ENCODE measurements around the gene FGF6.
"Not testable (repeated sequence)": the region's sequence is repeated elsewhere in the genome, so short reads cannot be mapped to it uniquely, and the experiment has no call there.

FGF6 gene, protein sequence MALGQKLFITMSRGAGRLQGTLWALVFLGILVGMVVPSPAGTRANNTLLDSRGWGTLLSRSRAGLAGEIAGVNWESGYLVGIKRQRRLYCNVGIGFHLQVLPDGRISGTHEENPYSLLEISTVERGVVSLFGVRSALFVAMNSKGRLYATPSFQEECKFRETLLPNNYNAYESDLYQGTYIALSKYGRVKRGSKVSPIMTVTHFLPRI

DNA sequence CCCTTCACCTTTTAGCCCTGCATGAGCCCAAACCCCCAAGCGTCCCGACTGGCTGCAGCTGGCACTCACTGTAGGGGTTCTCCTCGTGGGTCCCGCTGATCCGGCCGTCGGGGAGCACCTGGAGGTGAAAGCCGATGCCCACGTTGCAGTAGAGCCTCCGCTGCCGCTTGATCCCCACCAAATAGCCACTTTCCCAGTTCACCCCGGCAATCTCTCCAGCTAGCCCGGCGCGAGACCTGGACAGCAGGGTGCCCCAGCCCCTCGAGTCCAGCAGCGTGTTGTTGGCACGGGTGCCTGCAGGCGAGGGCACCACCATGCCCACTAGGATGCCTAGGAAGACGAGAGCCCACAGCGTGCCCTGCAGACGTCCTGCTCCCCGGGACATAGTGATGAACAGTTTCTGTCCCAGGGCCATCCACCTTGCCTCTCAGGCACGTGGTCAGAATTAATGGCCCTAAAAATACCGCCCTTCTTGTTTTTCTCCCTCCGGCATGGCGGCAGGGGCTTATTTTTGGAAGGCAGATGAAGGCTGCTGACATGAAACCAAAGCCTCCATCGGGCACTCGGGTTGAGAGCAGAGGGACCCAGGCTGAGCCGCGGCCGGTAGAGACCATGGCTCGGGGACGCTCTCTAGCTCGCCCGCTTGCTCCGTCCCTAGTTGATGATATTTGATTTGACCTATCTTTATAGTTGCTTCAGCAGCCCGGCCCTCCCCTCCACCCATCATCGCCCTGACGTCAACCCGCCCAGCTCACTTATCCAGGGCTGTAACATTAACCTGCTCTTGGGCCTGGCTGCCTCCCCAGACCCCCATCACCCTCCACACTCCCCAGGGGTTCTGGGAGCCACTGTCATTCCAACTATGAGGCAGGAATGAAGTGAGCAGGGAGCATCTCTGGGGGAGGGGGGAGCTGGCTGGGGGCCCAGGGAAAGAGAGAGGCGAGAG lies at the start of gene FGF6:
Gene FGF6 (minus strand): TSS at position 660 of the 946 bp plus-strand sequence. CDS start 245 bp downstream, at position 415.
- DNase-seq (ENCODE audit: low read depth): no peak
- no peak within 1 kb of the TSS for H3K4me3 ChIP-seq (ENCODE audit: low read depth, low read length)

DNA sequence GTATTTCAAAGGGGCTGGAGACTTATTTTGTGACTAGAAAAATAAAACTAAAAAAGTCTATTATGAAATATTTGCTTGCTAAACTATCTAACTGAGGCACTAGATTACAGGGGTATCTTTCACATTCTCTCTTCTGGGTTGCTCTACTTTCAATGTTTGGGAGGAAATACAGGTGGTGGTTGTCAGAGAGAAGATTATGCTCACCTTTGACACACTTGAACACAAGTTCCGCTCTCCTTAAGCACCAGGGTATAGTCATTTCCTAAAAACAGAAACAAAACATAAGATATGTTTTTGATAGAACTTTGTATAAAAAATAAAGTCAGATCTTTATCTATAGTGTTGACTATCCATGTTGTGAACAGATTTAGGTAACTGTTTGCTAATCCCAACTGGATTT lies 45.4 kb upstream of the FGF6 start:
- no peak for DNase-seq (ENCODE audit: low read depth)
- no peak overlapping the region for H3K4me3 ChIP-seq (ENCODE audit: low read depth, low read length)

DNA sequence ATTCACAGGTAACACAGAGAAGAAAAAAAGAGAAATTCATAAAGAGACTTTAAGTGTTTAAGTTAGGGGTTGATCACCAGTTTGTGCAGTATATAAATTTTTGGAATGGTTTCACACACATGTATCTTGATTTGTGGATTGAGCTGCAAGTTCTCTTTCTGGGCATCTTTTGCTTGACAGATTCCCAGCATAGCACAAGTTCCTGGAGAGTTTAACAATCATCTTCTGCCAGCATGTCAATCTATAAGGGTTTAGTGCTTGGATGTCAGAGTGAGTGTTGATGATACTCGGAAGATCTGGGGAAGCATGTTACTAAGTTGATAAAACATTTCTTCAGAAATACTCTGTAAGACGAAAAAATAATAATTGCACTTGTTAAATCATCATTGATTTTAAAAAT lies 43.9 kb upstream of the FGF6 start:
- H3K4me3 ChIP-seq (ENCODE audit: low read depth, low read length): no peak overlapping the region
- no peak for DNase-seq (ENCODE audit: low read depth)

DNA sequence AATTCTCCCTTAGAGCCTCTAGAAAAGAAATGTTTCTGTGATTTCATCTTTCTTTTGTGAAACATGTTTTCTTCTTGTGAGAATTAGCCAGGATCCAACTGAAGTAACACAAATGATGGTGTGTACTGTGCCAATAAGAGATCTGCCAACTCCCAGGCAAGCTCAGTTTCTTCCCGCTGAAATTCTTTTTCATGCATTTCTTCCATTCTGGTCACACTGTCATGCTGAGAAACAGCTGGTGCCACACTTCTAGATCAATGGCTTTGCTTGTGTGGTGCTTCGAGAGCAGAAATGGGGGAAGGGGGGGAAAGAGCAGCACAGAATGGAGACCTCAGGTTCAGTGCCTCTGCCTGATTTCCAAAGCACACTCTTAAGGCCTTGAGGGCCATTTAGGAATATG lies 41.4 kb upstream of the FGF6 start:
- no peak overlapping the region for H3K4me3 ChIP-seq (ENCODE audit: low read depth, low read length)
- no peak for DNase-seq (ENCODE audit: low read depth)

DNA sequence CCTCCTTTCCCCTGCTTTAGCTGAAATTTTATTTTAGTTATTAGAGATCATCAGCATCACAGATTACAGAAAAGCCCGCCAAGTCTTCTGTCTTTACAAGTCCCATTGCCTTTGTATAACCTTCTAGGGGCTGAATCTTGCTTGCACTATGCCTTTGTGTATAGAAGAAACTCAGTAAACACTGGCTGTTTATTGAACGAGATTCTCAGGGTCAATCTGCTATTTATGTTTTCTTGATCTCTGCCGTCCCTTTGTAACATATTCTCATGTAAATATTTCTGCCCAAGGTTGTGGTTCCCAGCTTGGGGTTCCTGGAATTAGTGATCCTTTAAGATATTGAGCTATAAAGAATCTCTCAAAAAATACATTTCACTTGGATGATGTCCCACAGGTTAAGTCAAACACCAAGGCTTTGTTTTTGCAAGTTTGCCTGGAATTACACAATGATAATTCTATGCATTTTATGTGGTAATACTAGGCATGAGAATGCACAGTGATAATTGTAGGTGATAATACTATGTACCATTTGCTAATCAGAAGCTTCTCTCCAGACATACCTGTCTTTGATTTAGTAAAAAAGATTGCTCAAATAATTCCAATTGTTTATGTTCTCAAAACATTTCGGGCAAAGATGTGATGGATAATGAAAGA lies 40.6 kb upstream of the FGF6 start:
- DNase-seq (ENCODE audit: low read depth): no peak

DNA sequence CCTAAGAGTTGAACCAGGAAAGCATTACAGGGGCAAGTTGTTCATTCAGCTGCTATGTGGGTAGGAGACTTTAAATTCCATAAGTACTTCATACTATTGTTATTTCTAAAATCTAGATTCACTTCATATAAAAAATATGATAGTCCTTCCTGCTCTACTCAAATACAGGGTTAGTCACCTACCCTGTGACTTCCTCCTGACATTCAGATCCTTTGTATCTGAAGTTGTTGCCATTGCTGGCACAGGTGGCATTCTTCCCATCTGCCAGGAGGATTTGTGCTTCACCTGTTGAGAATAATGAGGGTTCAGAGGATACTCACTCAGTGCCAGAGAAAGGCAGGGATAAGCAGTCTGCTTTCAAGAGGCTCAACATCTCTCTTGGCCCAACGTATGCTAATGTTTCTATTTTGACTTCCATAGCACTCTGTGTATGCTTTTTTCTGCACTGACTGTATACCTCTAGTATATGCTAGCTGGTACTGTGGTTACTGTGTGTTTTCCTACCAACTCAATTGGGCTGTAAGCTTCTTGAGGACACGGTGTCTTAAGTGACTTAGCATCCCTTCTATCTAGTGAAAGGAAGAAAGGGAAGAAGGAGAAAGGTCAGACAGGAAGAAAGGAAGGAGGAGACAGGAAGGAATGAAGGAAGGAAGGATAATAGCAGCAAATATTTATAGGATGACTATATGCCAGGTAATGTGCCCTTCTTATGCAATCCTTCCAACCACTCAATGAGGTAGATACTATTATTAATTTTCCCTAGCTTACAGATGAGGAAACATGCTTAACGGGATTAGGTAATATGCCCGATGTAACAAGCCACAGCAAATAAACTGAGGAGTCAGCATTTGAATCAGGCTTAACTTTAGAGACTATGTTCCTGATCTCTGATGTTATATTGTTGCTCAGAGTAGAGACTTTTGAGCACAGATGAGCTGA lies 38.5 kb upstream of the FGF6 start:
- no peak for DNase-seq (ENCODE audit: low read depth)
- H3K4me3 ChIP-seq (ENCODE audit: low read depth, low read length): no peak overlapping the region

More for the DNA sequence above, 40.6 kb upstream of the FGF6 start:
- no peak overlapping the region for H3K4me3 ChIP-seq (ENCODE audit: low read depth, low read length)

DNA sequence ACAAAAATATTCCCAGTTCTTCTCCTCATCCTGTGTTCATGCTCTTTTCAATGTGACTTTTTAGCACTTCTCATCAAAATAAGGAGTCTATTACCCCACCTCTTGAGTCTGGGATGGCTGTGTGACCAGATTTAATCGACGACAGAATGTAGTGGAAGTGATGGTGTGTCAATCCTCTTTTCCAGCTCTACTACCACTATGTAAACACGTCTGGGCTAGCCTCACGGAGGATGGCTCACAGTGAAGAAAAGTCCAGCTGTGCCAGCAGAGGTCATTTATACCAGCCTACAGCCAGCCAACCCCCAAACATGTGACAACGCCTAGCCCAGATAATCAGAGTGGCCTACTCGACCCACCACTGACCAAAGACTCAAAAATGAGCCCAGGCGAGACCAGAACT lies 37.3 kb upstream of the FGF6 start:
- no peak overlapping the region for H3K4me3 ChIP-seq (ENCODE audit: low read depth, low read length)
- DNase-seq (ENCODE audit: low read depth): no peak

DNA sequence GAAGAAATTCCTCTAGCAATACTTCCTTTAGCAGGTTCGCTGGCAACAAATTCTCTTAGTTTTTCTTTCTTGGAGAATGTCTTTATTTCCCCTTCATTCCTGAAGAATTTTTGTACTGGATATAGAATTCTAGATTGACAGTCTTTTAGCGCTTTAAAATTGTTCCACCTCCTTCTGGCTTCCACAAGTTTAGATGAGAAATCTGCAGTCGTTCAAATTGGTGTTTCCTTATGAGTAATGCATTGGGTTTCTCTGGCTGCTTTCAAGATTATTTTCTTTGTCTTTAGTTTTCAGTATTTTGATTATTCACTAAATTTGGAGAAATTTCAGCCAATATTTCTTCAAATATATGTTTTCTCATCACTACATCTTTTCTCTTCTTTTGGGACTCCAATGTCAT lies 33.3 kb upstream of the FGF6 start:
- no peak for DNase-seq (ENCODE audit: low read depth)
- H3K4me3 ChIP-seq (ENCODE audit: low read depth, low read length): no peak overlapping the region

DNA sequence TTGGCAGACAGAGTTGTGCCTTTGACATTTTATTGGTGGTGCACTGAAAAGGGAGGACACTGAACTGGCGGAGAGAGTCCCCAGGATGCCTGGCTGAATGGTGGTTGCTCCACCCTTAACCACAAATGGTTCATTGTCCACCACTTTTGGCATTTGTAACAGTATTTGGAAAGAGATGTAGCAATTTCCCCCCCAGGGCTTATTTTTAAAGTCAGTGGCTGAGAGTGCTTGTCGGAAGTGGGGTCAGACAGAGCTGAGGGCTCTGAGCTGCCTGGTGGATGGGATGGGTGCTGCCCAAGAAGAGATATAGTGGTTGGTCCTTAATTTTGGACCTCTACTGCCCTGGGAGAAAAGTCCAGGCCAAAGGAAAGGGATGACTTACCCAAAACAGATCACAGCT lies 31.5 kb upstream of the FGF6 start:
- no peak overlapping the region for H3K4me3 ChIP-seq (ENCODE audit: low read depth, low read length)
- no peak for DNase-seq (ENCODE audit: low read depth)

DNA sequence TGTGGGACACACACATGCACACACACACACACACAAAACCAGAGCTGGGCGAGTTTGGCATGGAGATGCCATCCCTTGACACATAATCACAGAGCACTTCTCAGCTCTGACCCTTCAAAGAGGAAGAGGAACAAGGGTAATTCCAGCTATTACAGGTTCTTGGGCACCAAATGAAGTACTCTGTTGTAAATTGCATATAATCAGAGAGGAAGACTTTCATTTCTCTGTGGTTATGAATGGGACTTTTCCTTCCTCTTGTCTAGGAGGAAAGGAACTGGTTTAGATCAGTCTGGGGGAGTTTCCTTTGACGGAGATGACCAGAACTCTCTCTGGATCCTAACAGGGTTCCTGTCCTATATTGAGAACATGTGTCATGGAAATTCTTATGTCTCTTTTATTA lies 26.4 kb upstream of the FGF6 start:
- H3K4me3 ChIP-seq (ENCODE audit: low read depth, low read length): no peak overlapping the region
- DNase-seq (ENCODE audit: low read depth): no peak

DNA sequence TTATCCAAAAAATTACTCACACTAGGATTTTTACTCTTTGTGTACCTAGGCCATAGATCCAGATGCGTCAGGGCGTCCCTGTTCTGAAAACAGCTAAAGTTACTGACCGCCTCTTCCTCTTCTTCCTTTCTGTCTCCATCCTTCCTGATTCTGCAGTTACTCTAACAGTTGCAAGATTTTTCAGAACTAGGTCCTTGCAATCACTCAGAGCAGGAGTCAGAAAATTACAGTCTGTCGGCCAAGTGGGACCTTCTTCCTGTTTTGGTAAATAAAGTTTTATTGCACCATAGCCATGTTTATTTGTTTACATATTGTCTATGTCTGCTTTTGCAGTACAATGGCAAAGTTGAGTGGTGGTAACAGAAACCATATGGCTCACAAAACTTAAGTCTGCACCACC lies 25.6 kb upstream of the FGF6 start:
- DNase-seq (ENCODE audit: low read depth): no peak
- no peak overlapping the region for H3K4me3 ChIP-seq (ENCODE audit: low read depth, low read length)

DNA sequence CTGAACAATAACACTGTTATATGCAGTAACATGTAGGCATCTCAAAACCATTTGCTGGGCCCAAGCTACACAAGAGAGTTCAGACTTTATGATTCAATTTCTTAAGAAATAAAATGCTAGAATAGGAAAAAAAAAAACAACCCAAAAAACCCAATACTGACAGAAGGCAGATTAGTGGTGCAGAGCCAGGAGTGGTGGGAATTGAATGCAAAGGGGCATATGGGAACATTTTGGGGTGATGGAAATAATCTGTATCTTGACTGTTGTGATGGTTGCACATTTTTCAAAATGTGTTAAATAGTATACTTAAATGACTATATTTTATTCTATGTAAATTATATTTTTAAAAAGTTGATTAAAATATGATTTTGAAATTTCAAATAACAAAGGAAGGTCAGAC lies 23.4 kb upstream of the FGF6 start:
- H3K4me3 ChIP-seq (ENCODE audit: low read depth, low read length): no peak overlapping the region
- DNase-seq (ENCODE audit: low read depth): no peak

DNA sequence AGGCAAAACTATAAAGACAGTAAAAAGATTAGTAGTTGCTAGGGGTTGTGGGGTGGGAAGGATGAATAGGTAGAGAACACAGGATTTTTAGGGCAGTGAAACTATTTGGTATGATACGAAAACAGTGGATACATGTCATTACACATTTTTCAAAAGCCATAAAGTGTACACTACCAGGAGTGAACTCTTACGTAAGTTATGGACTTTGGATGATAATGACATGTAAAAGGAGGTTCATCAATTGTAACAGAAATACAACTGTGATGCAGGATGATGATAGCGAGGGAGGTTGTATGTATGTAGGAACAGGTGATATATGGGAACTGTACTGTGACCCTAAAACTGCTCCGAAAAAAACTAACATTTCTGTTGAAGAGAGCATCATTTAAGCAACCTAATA lies 15.1 kb upstream of the FGF6 start:
- no peak overlapping the region for H3K4me3 ChIP-seq (ENCODE audit: low read depth, low read length)
- DNase-seq (ENCODE audit: low read depth): no peak

DNA sequence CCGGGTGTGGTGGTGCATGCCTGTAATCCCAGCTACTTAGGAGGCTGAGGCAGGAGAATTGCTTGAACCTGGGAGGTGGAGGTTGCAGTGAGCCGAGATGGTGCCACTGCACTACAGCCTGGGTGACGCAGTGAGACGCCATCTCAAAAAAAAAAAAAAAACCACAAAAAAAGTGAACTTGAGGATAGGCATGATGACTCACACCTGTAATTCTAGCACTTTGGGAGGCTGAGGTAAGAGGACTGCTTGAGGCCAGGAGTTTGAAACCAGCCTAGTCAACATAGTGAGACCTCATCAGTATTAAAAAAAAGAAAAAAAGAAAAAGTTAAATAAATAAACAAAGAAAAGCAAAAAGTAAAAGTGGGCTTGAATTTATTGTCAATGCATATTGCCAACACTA lies 10.2 kb upstream of the FGF6 start:
- not testable (repeated sequence) for DNase-seq (ENCODE audit: low read depth); H3K4me3 ChIP-seq (ENCODE audit: low read depth, low read length)

DNA sequence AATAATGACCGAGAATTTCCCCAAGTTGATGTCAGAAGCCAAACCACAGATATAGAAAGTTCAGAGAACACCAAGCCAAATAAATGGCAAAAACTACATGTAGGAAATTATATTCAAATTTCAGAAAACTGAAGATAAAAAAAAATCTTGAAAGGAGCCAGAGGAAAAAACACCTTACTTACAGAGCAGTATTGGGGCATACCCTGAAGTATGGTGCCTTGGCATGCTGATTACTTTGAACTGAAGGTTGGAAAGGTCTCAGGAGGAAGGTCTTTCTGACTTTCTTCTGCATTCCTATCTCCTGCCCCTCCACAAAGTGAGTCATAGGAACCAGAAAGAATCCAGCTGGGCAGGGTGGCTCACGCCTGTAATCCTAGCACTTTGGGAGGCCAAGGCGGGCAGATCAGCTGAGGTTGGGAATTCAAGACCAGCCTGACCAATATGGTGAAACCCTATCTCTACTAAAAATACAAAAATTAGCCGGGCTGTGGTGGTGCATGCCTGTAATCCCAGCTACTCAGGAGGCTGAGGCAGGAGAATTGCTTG lies 8.8 kb upstream of the FGF6 start:
- no peak for DNase-seq (ENCODE audit: low read depth)
- H3K4me3 ChIP-seq (ENCODE audit: low read depth, low read length): no peak overlapping the region

DNA sequence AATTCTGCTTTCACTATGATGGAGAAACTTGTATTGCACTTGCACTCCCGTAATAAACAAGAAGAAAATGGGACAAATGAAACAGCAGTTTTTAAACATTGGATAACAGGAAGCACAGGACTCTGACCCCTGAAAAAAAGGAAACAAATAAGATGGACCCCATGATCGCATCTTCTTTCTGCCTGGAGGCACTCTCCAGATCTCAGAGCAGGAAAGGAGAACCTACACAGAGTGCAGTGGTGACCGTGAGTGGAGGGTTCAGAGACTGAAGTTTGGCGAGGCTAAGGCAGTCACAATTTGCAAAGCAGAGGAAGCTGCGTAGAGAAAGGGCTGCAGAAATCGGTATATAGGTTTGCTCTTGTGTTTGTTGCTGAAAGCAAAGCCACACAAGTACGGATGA lies 6.1 kb upstream of the FGF6 start:
- DNase-seq (ENCODE audit: low read depth): no peak
- no peak overlapping the region for H3K4me3 ChIP-seq (ENCODE audit: low read depth, low read length)

DNA sequence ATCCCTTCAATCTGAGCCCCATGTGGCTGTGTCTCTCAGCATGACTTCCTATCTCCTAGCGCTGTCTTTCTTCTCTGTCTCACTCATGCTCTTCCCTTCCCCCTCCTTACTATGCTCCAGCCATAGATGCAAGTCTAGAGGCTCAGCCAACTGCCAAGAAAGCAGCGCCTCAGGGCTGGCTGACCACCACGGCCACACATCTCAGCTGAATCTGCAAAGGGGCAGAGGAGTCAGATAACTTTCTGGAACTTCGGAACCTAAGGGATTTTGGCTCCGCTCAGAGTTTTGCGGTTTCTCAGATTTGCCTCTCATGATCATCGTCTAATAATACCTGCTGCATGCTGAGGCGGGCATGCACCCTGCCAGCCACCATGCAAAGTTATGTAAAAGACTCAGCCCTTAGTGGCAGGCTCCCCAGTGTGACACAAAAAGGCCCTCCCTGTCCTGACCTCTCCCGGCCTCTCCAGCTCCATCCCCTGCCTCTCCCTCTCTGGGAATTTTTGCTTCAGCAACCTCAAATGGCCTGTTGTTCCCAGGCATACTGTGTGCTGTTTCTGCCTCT lies 5.0 kb upstream of the FGF6 start:
- DNase-seq (ENCODE audit: low read depth): no peak
- no peak overlapping the region for H3K4me3 ChIP-seq (ENCODE audit: low read depth, low read length)

DNA sequence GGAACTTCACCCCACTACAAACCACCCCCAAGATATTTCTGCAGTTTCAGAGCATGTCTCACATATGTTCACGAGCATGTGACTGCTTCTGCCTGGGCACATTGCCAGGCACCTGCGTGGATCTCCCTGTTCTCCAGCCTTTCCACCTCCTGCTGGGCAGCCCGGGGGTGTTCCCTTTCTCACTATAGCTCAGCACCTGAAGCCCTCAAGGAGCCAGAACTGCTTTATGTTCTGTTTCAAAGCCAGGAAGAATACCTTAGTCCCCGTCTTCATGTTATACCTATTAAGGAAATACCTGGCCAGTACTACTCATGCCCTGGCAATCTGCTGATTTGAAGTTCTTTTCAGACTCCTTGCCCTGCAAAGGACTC lies 4.2 kb upstream of the FGF6 start:
- no peak for DNase-seq (ENCODE audit: low read depth)
- H3K4me3 ChIP-seq (ENCODE audit: low read depth, low read length): no peak overlapping the region

All from skeletal muscle cell (primary cell).